Pancreas (tissue), 10 donors: ENCODE results near the gene MAGT1. TPM values are rescaled to one million over a fixed set of nuclear protein-coding genes. Genes with fewer than 3 reads are reported as not detected.
"Not testable (repeated sequence)": the region's sequence is repeated elsewhere in the genome, so short reads cannot be mapped to it uniquely, and the experiment has no call there.

Experiments used
- ATAC-seq, 4 donors: fragments of 200-7000 bp; cut with Tn5 transposase; one replicate each; pipeline versions ENCODE4 v1.8.0 to v1.9.1; 2020; ENCODE audit warnings: mild to moderate bottlenecking in 4 of 4, moderate library complexity in 4 of 4
- DNase-seq, 6 donors: peaks; one replicate each; pipeline ENCODE4 v3.0.0-alpha.2; 2020
- FAIRE-seq: peaks from 2 replicates; lab custom pipeline; 2012; peaks lifted over from hg19 to GRCh38; lab: Jason Lieb, UNC
- H3K27ac ChIP-seq, 4 donors: fragments of 200-600 bp; sonication (generic); 1 replicate in 3 of 4; 2 replicates in 1 of 4; pipeline versions ENCODE4 v1.5.0 to v1.8.0; 2020
- H3K27me3 ChIP-seq, 4 donors: fragments of 200-600 bp; one replicate each; pipeline ENCODE4 v1.8.0; 2021
- H3K36me3 ChIP-seq, 3 donors: fragments of 200-600 bp; sonication (generic) in 1 of 3; one replicate each; pipeline versions ENCODE4 v1.5.0 to v1.8.0; 2020 to 2021
- H3K4me1 ChIP-seq, 3 donors: fragments of 200-600 bp; one replicate each; pipeline ENCODE4 v1.8.0; 2021
- H3K4me3 ChIP-seq, 4 donors: fragments of 200-600 bp; sonication (generic) in 2 of 4; one replicate each; pipeline versions ENCODE4 v1.5.0 to v1.8.0; 2020 to 2021
- H3K9me3 ChIP-seq, 4 donors: fragments of 200-600 bp; one replicate each; pipeline ENCODE4 v1.8.0; 2021
- WGBS, 2 donors: extraction: QIAGEN DNeasy Blood & Tissue Kit; methylation state at CpG; one replicate each; pipeline ENCODE4 v1.1.7; 2013; 5-methylcytosine and 5-hydroxymethylcytosine counted together
- intact Hi-C, 3 donors: fragments of 100-400 bp; cut with DNase I; formaldehyde crosslinking; loops; one replicate each; pipeline versions ENCODE4 v1.11.1 to v1.14.2; 2022
- polyA plus RNA-seq, 2 donors: library from polyadenylated mRNA; stranded (reverse); fragments of 200-250 nt; gene quantifications; one replicate each; pipeline ENCODE4 v1.2.3, GENCODE V29; 2013
- total RNA-seq, 6 donors: library from RNA; stranded (reverse); fragmentation: NEBNext Ultra II Directional in 4 of 6; extraction: Animal tissue kit (Norgen Biotek cat#: 25700) in 4 of 6; gene quantifications; one replicate each; pipeline versions ENCODE4 v1.2.1 to v1.2.4, GENCODE V29; 2021 to 2023
- TF ChIP-seq, protein P1 (sequence below), 4 donors: fragments of 200-600 bp; sonication (generic) in 3 of 4; IDR thresholded peaks; one replicate each; pipeline versions ENCODE4 v1.5.0 to v1.8.0; 2021; ENCODE audit warnings: antibody characterized with exemption in 4 of 4
- donor health status: healthy with polysubstance abuse.
- donor health status: DM: no; HTN: no; CAD: no; lungs with moderate emphysema.
- donor health status: DM: no; HTN: no; CAD: no.
- donor health status: control.
- donor health status: control.
- donor health status: Bipolar disorder and iron deficiency.
- donor health status: DM: yes; HTN: yes; CAD: no.
- donor health status: DM: no; HTN: no; CAD: no.
- donor health status: DM: no; HTN: no; CAD: no.
- donor health status: DM: yes; HTN: yes; CAD: no.

MAGT1 gene
- total RNA-seq (10 to 100 TPM; 26.1 to 51.3 (median 40.0) TPM), polyA plus RNA-seq (10 to 100 TPM in 1 of 2 donors, 1 to 10 TPM in 1; 7.4 to 17.4 TPM)

DNA sequence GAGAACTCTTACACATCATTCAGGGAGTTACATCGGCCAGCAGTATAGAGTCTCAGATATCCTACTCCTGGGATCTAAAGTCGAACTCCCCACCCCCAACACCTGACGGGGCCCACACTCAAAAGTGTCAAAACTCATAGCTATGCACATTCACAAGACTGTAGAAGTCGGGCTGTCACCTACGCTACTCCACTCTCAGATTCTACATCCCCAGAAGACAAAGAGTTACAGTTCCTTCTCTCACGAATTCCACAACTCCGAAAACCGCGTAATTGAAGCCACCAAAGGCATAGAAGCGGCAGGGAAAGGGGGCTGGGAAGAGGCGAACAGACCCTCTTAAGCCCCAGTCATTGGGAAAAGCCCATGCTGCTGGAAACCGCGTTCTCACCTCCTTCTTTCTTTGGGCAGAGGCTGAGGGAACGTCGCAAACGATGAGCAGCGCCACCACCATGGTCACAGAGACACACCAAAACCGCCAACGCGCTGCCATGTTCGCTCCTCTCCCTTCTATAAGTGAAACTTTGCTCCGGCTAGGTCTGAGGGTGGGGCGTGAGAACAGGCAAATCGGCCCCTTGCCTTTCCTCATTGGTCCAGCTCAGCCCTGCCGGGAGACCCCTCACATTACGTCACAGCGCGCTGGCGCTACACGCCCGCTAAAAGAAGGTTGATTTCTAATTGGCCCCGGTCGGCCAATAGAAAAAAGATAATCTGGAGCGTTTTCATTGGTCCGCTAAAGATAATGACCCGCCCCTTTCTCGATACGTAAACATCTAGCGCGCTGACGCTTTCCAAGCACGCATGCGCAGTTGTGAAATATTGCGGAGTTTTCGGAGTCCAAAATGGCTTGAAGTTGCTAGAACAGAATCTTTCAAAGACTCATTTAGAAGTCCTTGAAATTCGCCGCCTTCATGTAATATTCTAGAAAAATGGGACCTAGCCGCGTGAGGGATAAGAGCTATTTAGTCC, at the start of gene MAGT1:
TSS of gene MAGT1 (minus strand) at position 515 of the 966 bp plus-strand sequence. CDS start at position 490, 25 bp downstream.
- TF ChIP-seq, protein P1, sequence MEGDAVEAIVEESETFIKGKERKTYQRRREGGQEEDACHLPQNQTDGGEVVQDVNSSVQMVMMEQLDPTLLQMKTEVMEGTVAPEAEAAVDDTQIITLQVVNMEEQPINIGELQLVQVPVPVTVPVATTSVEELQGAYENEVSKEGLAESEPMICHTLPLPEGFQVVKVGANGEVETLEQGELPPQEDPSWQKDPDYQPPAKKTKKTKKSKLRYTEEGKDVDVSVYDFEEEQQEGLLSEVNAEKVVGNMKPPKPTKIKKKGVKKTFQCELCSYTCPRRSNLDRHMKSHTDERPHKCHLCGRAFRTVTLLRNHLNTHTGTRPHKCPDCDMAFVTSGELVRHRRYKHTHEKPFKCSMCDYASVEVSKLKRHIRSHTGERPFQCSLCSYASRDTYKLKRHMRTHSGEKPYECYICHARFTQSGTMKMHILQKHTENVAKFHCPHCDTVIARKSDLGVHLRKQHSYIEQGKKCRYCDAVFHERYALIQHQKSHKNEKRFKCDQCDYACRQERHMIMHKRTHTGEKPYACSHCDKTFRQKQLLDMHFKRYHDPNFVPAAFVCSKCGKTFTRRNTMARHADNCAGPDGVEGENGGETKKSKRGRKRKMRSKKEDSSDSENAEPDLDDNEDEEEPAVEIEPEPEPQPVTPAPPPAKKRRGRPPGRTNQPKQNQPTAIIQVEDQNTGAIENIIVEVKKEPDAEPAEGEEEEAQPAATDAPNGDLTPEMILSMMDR (IDR thresholded peaks at IDR 0.05): no peak
- Histone ChIP-seq H3K27me3 (no peaks in the 10 kb centered on the region), H3K27ac (peak within 1 kb of the TSS; percentile 76 to 95 (median 87)), H3K36me3 (no peaks in the 10 kb centered on the region), H3K4me1 (peaks cover 0 to 4% (median 0%) of the 10 kb centered on the region in 3 donors), H3K9me3 (no peaks in the 10 kb centered on the region), H3K4me3 (peak within 1 kb of the TSS; percentile 15 to 58 (median 41))
- WGBS, 2 donors: 0 to 31% methylated on average over 49 of the region's 49 CpGs
- FAIRE-seq: peak; percentile 98
- peak; percentile 81 to 93 (median 92) for DNase-seq
- intact Hi-C loops: no loop called here
- peak; percentile 89 to 95 (median 92) for ATAC-seq

DNA sequence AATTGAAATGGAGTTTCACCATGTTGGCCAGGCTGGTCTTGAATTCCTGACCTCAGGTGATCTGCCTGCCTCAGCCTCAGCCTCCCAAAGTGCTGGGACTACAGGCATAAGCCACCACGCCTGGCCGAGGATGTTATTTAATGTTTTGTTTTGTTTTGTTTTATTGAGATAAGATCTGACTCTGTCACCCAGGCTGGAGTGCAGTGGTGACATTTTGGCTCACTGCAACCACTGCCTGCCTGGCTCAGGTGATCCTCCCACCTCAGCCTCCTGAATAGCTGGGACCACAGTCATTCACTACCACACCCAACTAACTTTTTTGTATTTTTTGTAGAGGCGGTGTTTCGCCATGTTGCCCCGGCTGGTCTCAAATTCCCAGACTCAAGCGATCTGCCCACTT, 49.8 kb upstream of the MAGT1 start:
- DNase-seq, ATAC-seq: not testable (repeated sequence)

DNA sequence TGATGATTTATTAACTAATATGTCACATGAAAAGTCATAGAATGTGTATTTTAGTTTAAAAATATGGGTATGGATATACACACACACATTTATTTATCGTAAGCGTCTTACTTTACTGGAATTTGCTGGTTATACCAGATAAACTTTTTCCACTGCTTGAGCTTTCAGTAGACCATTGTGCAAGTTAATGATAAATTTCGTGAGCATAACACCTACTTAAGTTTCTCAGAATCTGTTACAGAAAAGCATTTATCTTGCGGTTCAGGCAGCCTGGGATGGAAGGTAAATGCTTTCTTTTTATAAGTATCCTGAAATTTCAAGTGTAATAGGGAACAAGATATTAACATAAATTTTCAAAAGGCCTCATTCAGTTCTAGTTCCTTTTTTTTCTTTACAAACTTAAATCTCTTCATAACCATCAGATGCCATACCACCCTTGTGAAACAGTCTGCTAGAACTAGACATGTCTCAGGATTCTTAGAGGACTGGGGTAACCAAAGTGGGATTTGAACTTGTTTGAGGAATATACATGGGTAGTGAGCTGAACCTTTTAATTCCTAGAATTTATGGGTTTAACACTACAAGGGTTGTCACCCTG, 42.9 kb upstream of the MAGT1 start:
- intact Hi-C loops: no loop called here
- no peak for FAIRE-seq
- no peaks in the 10 kb centered on the region for H3K36me3 ChIP-seq
- peaks cover under 1 to 15% (median 8%) of the 10 kb centered on the region in 3 donors for H3K4me1 ChIP-seq
- peak in 2 of 4 donors; percentile 52 to 57 for ATAC-seq
- H3K27me3 ChIP-seq: no peaks in the 10 kb centered on the region
- H3K9me3 ChIP-seq: no peaks in the 10 kb centered on the region
- no peak for DNase-seq
- H3K4me3 ChIP-seq: no peak overlapping the region
- 13 to 37% methylated on average over 4 of the region's 4 CpGs for WGBS, 2 donors
- H3K27ac ChIP-seq: peak overlapping the region in 1 of 4 donors; percentile 39
- TF ChIP-seq, protein P1 (IDR thresholded peaks at IDR 0.05): no peak

More for the DNA sequence above, 49.8 kb upstream of the MAGT1 start:
- 89 to 91% methylated on average over 6 of the region's 6 CpGs for WGBS, 2 donors
- intact Hi-C loops, H3K9me3 ChIP-seq, FAIRE-seq, H3K27me3 ChIP-seq, H3K36me3 ChIP-seq, H3K27ac ChIP-seq, H3K4me1 ChIP-seq, H3K4me3 ChIP-seq: not testable (repeated sequence)

DNA sequence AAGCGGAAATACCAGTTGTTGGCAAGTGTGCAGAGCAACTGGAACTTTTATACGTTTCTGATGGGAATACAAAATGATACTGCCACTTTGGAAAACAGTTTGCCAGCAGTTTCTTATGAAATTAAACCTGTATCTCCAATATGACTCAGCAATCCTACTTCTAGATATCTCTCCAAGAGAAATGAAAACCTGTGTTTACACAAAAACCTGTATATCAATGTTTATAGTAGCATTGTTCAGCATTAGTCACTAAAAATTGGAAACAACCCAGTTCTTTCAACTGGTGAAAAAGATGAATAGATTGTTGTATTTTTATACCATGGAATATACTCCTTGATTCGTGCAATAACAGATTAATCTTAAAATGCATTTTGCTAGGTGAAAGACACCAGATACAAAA, 42.1 kb upstream of the MAGT1 start:
- peak; percentile 78 for FAIRE-seq

DNA sequence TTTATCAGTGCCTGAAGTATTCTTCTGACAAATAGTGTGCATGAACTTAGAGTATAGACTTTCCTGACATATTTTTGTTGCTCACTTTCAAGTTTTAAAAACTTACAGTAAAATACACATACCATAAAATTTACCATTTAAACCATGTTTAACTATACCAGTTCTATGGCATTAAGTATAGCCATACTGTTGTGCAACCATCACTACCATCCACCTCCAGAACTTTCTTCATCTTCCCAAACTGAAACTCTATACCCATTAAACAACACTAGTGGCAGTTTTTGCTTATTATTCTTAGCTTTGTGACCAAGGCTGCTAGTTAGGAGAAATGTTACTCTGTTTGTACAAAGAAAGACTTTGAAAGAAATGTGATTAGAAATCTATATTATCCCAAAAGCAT, 41.1 kb upstream of the MAGT1 start:
- DNase-seq (no peak), ATAC-seq (no peak), FAIRE-seq (peak; percentile 63)
- intact Hi-C loops: no loop called here
- H3K27ac ChIP-seq: no peak overlapping the region
- H3K9me3 ChIP-seq: no peaks in the 10 kb centered on the region
- TF ChIP-seq, protein P1 (IDR thresholded peaks at IDR 0.05): no peak
- no peaks in the 10 kb centered on the region for H3K36me3 ChIP-seq
- H3K4me3 ChIP-seq: no peak overlapping the region
- H3K27me3 ChIP-seq: no peaks in the 10 kb centered on the region
- peaks cover 0 to 15% (median 8%) of the 10 kb centered on the region in 3 donors for H3K4me1 ChIP-seq

More for the DNA sequence above, 42.1 kb upstream of the MAGT1 start:
- Histone ChIP-seq H3K9me3 (no peaks in the 10 kb centered on the region), H3K27me3 (no peaks in the 10 kb centered on the region), H3K27ac (peak overlapping the region in 2 of 4 donors; percentile 41 to 49), H3K36me3 (no peaks in the 10 kb centered on the region), H3K4me1 (peaks cover 0 to 15% (median 8%) of the 10 kb centered on the region in 3 donors), H3K4me3 (no peak overlapping the region)
- WGBS, 2 donors: 12 to 16% methylated on average over 3 of the region's 3 CpGs
- ATAC-seq: peak; percentile 90 to 96 (median 91)
- intact Hi-C loops: no loop called here
- TF ChIP-seq, protein P1 (IDR thresholded peaks at IDR 0.05): no peak
- no peak for DNase-seq
